H1 (cell line): ENCODE results near the gene TSHR. TPM values are rescaled to one million over a fixed set of nuclear protein-coding genes. Genes with fewer than 3 reads are reported as not detected.

Experiments
- CTCF ChIA-PET: fragments of 300-600 bp; sonication (Branson Sonifier 250); formaldehyde crosslinking; loops from one replicate; lab custom pipeline; 2021; ENCODE audit not compliant: partially characterized antibody; lab: Charles Lee
- POLR2A ChIA-PET: fragments of 300-600 bp; sonication (Branson Sonifier 250); formaldehyde crosslinking; loops from one replicate; lab custom pipeline; 2021; ENCODE audit warnings: inconsistent platforms; ENCODE audit not compliant: partially characterized antibody; lab: Charles Lee
- DNase-seq, 2 experiments: peaks; one replicate each; pipeline versions ENCODE4 v3.0.0 to v3.0.0-alpha.2; 2010 to 2022; ENCODE audit warnings: low spot score in 2 of 2, low read depth in 1 of 2, mixed read lengths in 1 of 2
- FAIRE-seq: peaks from 2 replicates; lab custom pipeline; 2011; peaks lifted over from hg19 to GRCh38; lab: Jason Lieb, UNC
- H2AFZ ChIP-seq: 2 replicates; pipeline ENCODE4 v1.8.1; 2012; ENCODE audit warnings: low read length, inconsistent platforms
- H2AK5ac ChIP-seq: 2 replicates; pipeline ENCODE4 v1.6.1; 2013; ENCODE audit warnings: low read depth, low read length
- H2BK120ac ChIP-seq: replicated peaks from 2 replicates; pipeline ENCODE3; 2013; ENCODE audit warnings: low read depth, low read length, inconsistent platforms
- H2BK12ac ChIP-seq: 2 replicates; pipeline ENCODE4 v1.6.1; 2013; ENCODE audit warnings: low read depth, low read length
- H2BK15ac ChIP-seq: 2 replicates; pipeline ENCODE4 v1.6.1; 2013; ENCODE audit warnings: low read length
- H2BK20ac ChIP-seq: 2 replicates; pipeline ENCODE4 v1.6.1; 2013; ENCODE audit warnings: low read length
- H2BK5ac ChIP-seq: 2 replicates; pipeline ENCODE4 v1.6.1; 2013; ENCODE audit warnings: low read depth, low read length
- H3K14ac ChIP-seq: 2 replicates; pipeline ENCODE4 v1.6.1; 2013; ENCODE audit warnings: inconsistent platforms; ENCODE audit not compliant: insufficient read length
- H3K18ac ChIP-seq: 2 replicates; pipeline ENCODE4 v1.6.1; 2013; ENCODE audit warnings: low read length; ENCODE audit errors: extremely low read depth
- H3K23ac ChIP-seq: 2 replicates; pipeline ENCODE4 v1.6.1; 2013; ENCODE audit warnings: inconsistent platforms; ENCODE audit not compliant: insufficient read length
- H3K23me2 ChIP-seq: 2 replicates; pipeline ENCODE4 v1.6.1; 2013; ENCODE audit warnings: low read depth, low read length
- H3K27ac ChIP-seq: 2 replicates; pipeline ENCODE4 v1.6.1; 2011; ENCODE audit warnings: low read depth, low read length, inconsistent platforms
- H3K27me3 ChIP-seq, 4 experiments: replicated peaks in 1 of 4; 1 replicate in 1 of 4; 2 replicates in 3 of 4; pipeline versions ENCODE4 v1.6.1 to v1.8.1; 2011 to 2013; ENCODE audit warnings: low read length in 3 of 4, mild to moderate bottlenecking in 3 of 4, inconsistent platforms in 2 of 4, mixed read lengths in 2 of 4, moderate library complexity in 1 of 4; ENCODE audit not compliant: control insufficient read depth in 3 of 4, insufficient read depth in 3 of 4; ENCODE audit errors: extremely low read depth in 1 of 4
- H3K36me3 ChIP-seq, 4 experiments: 2 replicates each; pipeline versions ENCODE4 v1.6.1 to v1.8.1; 2011 to 2013; ENCODE audit warnings: mild to moderate bottlenecking in 4 of 4, low read length in 3 of 4, moderate library complexity in 2 of 4, control low read depth in 1 of 4, inconsistent platforms in 1 of 4; ENCODE audit not compliant: insufficient read depth in 4 of 4, control insufficient read depth in 2 of 4
- H3K4ac ChIP-seq: replicated peaks from 2 replicates; pipeline ENCODE3; 2013; ENCODE audit warnings: low read length, low read depth, mixed read lengths, inconsistent platforms; ENCODE audit not compliant: insufficient read length
- H3K4me1 ChIP-seq, 4 experiments: replicated peaks in 1 of 4; 1 replicate in 1 of 4; 2 replicates in 3 of 4; pipeline versions ENCODE4 v1.6.1 to v1.8.1; 2011 to 2013; ENCODE audit warnings: low read length in 3 of 4, inconsistent platforms in 2 of 4, mixed read lengths in 1 of 4; ENCODE audit not compliant: insufficient read depth in 4 of 4, control insufficient read depth in 3 of 4
- H3K4me2 ChIP-seq, 2 experiments: 2 replicates each; pipeline versions ENCODE4 v1.6.1 to v1.8.1; 2011 to 2013; ENCODE audit warnings: low read depth in 2 of 2, low read length in 2 of 2, control low read depth in 1 of 2, inconsistent platforms in 1 of 2, mild to moderate bottlenecking in 1 of 2; ENCODE audit not compliant: insufficient read depth in 1 of 2
- H3K4me3 ChIP-seq, 4 experiments: fragments of 200-600, 300-600 bp in 1 of 4; sonication (generic), shearing (Covaris generic), sonication (Bioruptor Twin) in 1 of 4; 2 replicates each; pipeline versions ENCODE4 v1.5.1 to v1.8.1; 2011 to 2016; ENCODE audit warnings: low read length in 4 of 4, low read depth in 3 of 4, control low read depth in 2 of 4, inconsistent platforms in 2 of 4, mild to moderate bottlenecking in 2 of 4, mixed read lengths in 1 of 4, moderate library complexity in 1 of 4; ENCODE audit not compliant: insufficient read depth in 2 of 4; ENCODE audit errors: extremely low read depth in 1 of 4
- H3K56ac ChIP-seq: replicated peaks from 2 replicates; pipeline ENCODE3; 2013; ENCODE audit warnings: low read depth, mild to moderate bottlenecking, mixed read lengths, low read length, inconsistent platforms; ENCODE audit not compliant: insufficient read length
- H3K79me1 ChIP-seq: 2 replicates; pipeline ENCODE4 v1.6.1; 2013; ENCODE audit warnings: low read depth, low read length, control low read depth
- H3K79me2 ChIP-seq, 2 experiments: 2 replicates each; pipeline versions ENCODE4 v1.6.1 to v1.8.1; 2012 to 2013; ENCODE audit warnings: low read length in 2 of 2, mild to moderate bottlenecking in 2 of 2, inconsistent platforms in 1 of 2; ENCODE audit not compliant: insufficient read depth in 2 of 2, control insufficient read depth in 1 of 2
- H3K9ac ChIP-seq, 4 experiments: replicated peaks in 1 of 4; 1 replicate in 1 of 4; 2 replicates in 3 of 4; pipeline versions ENCODE4 v1.6.1 to v1.8.1; 2011 to 2013; ENCODE audit warnings: low read depth in 3 of 4, low read length in 3 of 4, control low read depth in 2 of 4, mild to moderate bottlenecking in 2 of 4, moderate library complexity in 2 of 4, inconsistent platforms in 1 of 4; ENCODE audit errors: extremely low read depth in 1 of 4
- H3K9me3 ChIP-seq, 2 experiments: 2 replicates each; pipeline versions ENCODE4 v1.6.1 to v1.8.1; 2012 to 2013; ENCODE audit warnings: mild to moderate bottlenecking in 2 of 2, moderate library complexity in 2 of 2, control low read depth in 1 of 2, inconsistent platforms in 1 of 2, low read depth in 1 of 2, low read length in 1 of 2, mixed read lengths in 1 of 2; ENCODE audit not compliant: insufficient read depth in 2 of 2
- H4K20me1 ChIP-seq, 2 experiments: replicated peaks in 1 of 2; 2 replicates each; pipeline versions ENCODE3 to v1.8.1; 2011 to 2013; ENCODE audit warnings: inconsistent platforms in 2 of 2, low read length in 2 of 2, mild to moderate bottlenecking in 1 of 2; ENCODE audit not compliant: insufficient read depth in 2 of 2, control insufficient read depth in 1 of 2
- H4K5ac ChIP-seq: 2 replicates; pipeline ENCODE4 v1.6.1; 2013; ENCODE audit warnings: low read length, low read depth, mixed read lengths, inconsistent platforms; ENCODE audit not compliant: insufficient read length
- H4K8ac ChIP-seq: 2 replicates; pipeline ENCODE4 v1.8.0; 2013; ENCODE audit warnings: mild to moderate bottlenecking, moderate library complexity, low read length, inconsistent platforms; ENCODE audit not compliant: insufficient read depth; ENCODE audit errors: extremely low read depth
- H4K91ac ChIP-seq: replicated peaks from 2 replicates; pipeline ENCODE3; 2013; ENCODE audit warnings: low read length, mixed read lengths, inconsistent platforms; ENCODE audit not compliant: insufficient read length
- EP300 ChIP-seq, 2 experiments: IDR thresholded peaks; 1 replicate in 1 of 2; 2 replicates in 1 of 2; pipeline ENCODE4 v1.6.1; 2011 to 2012; ENCODE audit warnings: low read depth in 2 of 2, low read length in 2 of 2, mild to moderate bottlenecking in 2 of 2, borderline replicate concordance in 1 of 2, inconsistent platforms in 1 of 2, moderate library complexity in 1 of 2
- HDAC6 ChIP-seq: IDR thresholded peaks from one replicate; pipeline ENCODE4 v1.7.1; 2012; ENCODE audit warnings: low read depth, mild to moderate bottlenecking, inconsistent platforms, low read length, moderate library complexity
- NANOG ChIP-seq: IDR thresholded peaks from 2 replicates; pipeline ENCODE4 v1.6.1; 2011; ENCODE audit warnings: low read length, low read depth, mild to moderate bottlenecking, inconsistent platforms; ENCODE audit not compliant: insufficient read depth, poor library complexity, severe bottlenecking
- RAD21 ChIP-seq, 2 experiments: IDR thresholded peaks in 1 of 2; conservative IDR thresholded peaks in 1 of 2; 2 replicates each; pipeline ENCODE4 v1.6.1; 2011; ENCODE audit warnings: low read depth in 2 of 2, low read length in 2 of 2, improper control_type of control experiment in 1 of 2, inconsistent platforms in 1 of 2, mild to moderate bottlenecking in 1 of 2, moderate library complexity in 1 of 2
- TBP ChIP-seq: IDR thresholded peaks from 2 replicates; pipeline ENCODE4 v1.6.1; 2011; ENCODE audit warnings: low read depth, low read length, improper control_type of control experiment
- WGBS, 2 experiments: shearing (Covaris generic) in 1 of 2; methylation state at CpG; one replicate each; pipeline versions ENCODE4 v1.1.6 to v1.1.7; 2013 to 2015; ENCODE audit warnings: low lambda C conversion rate in 2 of 2, mixed read lengths in 2 of 2, inconsistent platforms in 1 of 2, low coverage in 1 of 2, missing lambda C conversion rate in 1 of 2; ENCODE audit not compliant: insufficient replicate concordance in 2 of 2, insufficient coverage in 1 of 2, insufficient read length in 1 of 2; ENCODE audit errors: extremely low coverage in 1 of 2, missing lambda C conversion rate in 1 of 2; 5-methylcytosine and 5-hydroxymethylcytosine counted together
- polyA plus RNA-seq, 7 experiments: library from polyadenylated mRNA; depleted of rRNA in 3 of 7; stranded (reverse) in 5 of 7; unstranded in 2 of 7; fragments of >200 nt in 5 of 7; fragments of 200-250 nt in 2 of 7; gene quantifications; 1 replicate in 5 of 7; 2 replicates in 1 of 7; 4 replicates in 1 of 7; pipeline versions ENCODE4 v1.2.1 to v1.2.3, GENCODE V29; 2011 to 2013; ENCODE audit warnings: missing spikeins in 2 of 7, mixed read lengths in 2 of 7
- total RNA-seq: library from RNA; stranded (reverse); fragmentation: NEBNext Ultra II Directional; extraction: Animal tissue kit (Norgen Biotek cat#: 25700); gene quantifications from 2 replicates; pipeline ENCODE4 v1.2.1, GENCODE V29; 2021
- TF ChIP-seq, protein P1 (sequence below), 3 experiments: IDR thresholded peaks; 1 replicate in 2 of 3; 2 replicates in 1 of 3; pipeline versions ENCODE4 v1.5.1 to v1.6.1; 2011; ENCODE audit warnings: low read length in 3 of 3, mild to moderate bottlenecking in 3 of 3, inconsistent platforms in 2 of 3, low read depth in 1 of 3, moderate library complexity in 1 of 3; ENCODE audit not compliant: insufficient read depth in 1 of 3; ENCODE audit errors: control extremely low read depth in 1 of 3

Gene TSHR
- total and polyA plus RNA-seq, 2 of the 8 experiments (the other 6 are each of a cell fraction or from before 2014, with no cell fraction given): 0.27 TPM; not detected in 1

- Histone ChIP-seq H2BK20ac (no peak overlapping the region), H4K91ac (no peak overlapping the region), H2AFZ (no peak overlapping the region), H3K36me3 (no peaks in the 10 kb centered on the region), H2BK12ac (no peak overlapping the region), H4K8ac (no peak overlapping the region), H3K56ac (no peak overlapping the region), H3K18ac (no peak overlapping the region), H3K14ac (no peak overlapping the region), H3K9me3 (no peaks in the 10 kb centered on the region), H2BK5ac (no peak overlapping the region), H4K20me1 (no peaks in the 10 kb centered on the region), H3K4me3 (no peak overlapping the region), H3K27ac (no peak overlapping the region), H3K79me2 (no peaks in the 10 kb centered on the region), H3K23me2 (no peaks in the 10 kb centered on the region), H3K9ac (no peak overlapping the region), H2BK120ac (no peak overlapping the region), H4K5ac (no peak overlapping the region), H3K79me1 (no peaks in the 10 kb centered on the region), H3K4me1 (no peaks in the 10 kb centered on the region), H3K4ac (no peak overlapping the region), H2BK15ac (no peak overlapping the region), H3K4me2 (no peak overlapping the region), H3K23ac (no peak overlapping the region), H3K27me3 (no peaks in the 10 kb centered on the region), H2AK5ac (no peak overlapping the region)
- 46% methylated on average over 6 of the region's 6 CpGs; no CpG with 5 or more reads in 1 of the 2 experiments for WGBS, 2 experiments
- FAIRE-seq (peak; percentile 94), DNase-seq (peak; percentile 51 to 77)
- CTCF ChIA-PET: interaction anchor here (0.6 to 12.0 kb wide), 25 partner anchors 9 to 931 kb away, joined by 3 to 104 read pairs (median 4); partner anchors contain the start of gene TSHR
- POLR2A ChIA-PET: no interaction called here
- no peak for TF ChIP-seq NANOG
- TF ChIP-seq, protein P1, sequence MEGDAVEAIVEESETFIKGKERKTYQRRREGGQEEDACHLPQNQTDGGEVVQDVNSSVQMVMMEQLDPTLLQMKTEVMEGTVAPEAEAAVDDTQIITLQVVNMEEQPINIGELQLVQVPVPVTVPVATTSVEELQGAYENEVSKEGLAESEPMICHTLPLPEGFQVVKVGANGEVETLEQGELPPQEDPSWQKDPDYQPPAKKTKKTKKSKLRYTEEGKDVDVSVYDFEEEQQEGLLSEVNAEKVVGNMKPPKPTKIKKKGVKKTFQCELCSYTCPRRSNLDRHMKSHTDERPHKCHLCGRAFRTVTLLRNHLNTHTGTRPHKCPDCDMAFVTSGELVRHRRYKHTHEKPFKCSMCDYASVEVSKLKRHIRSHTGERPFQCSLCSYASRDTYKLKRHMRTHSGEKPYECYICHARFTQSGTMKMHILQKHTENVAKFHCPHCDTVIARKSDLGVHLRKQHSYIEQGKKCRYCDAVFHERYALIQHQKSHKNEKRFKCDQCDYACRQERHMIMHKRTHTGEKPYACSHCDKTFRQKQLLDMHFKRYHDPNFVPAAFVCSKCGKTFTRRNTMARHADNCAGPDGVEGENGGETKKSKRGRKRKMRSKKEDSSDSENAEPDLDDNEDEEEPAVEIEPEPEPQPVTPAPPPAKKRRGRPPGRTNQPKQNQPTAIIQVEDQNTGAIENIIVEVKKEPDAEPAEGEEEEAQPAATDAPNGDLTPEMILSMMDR (IDR thresholded peaks at IDR 0.05; ENCODE audit: control extremely low read depth in 1 of 3, insufficient read depth in 1 of 3, low read depth in 1 of 3, low read length in 3 of 3): peak; percentile 28 to 87 (median 80)
- no peak for TF ChIP-seq TBP
- TF ChIP-seq RAD21 (IDR thresholded peaks at IDR 0.05 in 1 of 2, conservative IDR thresholded peaks at IDR 0.05 in 1 of 2; ENCODE audit: low read depth in 2 of 2, low read length in 2 of 2): peak; percentile 82 to 86
- no peak for TF ChIP-seq EP300 (IDR thresholded peaks at IDR 0.05; ENCODE audit: borderline replicate concordance in 1 of 2, low read depth in 2 of 2, low read length in 2 of 2)
- TF ChIP-seq HDAC6: no peak
These were observed 32.0 kb downstream of the TSHR start for GRCh38 chr14:80987235-80988032.
